ENCODE measurements around the gene NCKIPSD. TPM values are rescaled to one million over a fixed set of nuclear protein-coding genes. Genes with fewer than 3 reads are reported as not detected.

NCKIPSD gene
- total RNA-seq, 4 donors from 2014 or later = 11.0 to 48.9 (median 25.6) TPM

- intact Hi-C loops (cut with DNase I; ENCODE audit: low total_unique reads) = no loop called here
- Histone ChIP-seq H3K27me3 (no peaks in the 10 kb centered on the region), H3K9me3 (no peaks in the 10 kb centered on the region), H3K4me1 (peaks cover 0 to 5% of the 10 kb centered on the region in 2 donors), H3K27ac (no peak overlapping the region), H3K36me3 (no peaks in the 10 kb centered on the region), H3K4me3 (no peak overlapping the region)
- TF ChIP-seq POLR2A (IDR thresholded peaks at IDR 0.05) (no peak), CTCF (IDR thresholded peaks at IDR 0.05) (no peak)
- no peak for DNase-seq
These were observed 48.4 kb downstream of the NCKIPSD start for GRCh38 chr3:48637305-48637704.

GRCh38 chr3:48636149-48636655, 49.5 kb downstream of the NCKIPSD start:
- Histone ChIP-seq H3K27me3 (no peaks in the 10 kb centered on the region), H3K4me3 (peak overlapping the region; percentile 66 to 94), H3K27ac (peak overlapping the region; percentile 77 to 80), H3K36me3 (no peaks in the 10 kb centered on the region), H3K4me1 (peaks cover 0 to 5% of the 10 kb centered on the region in 2 donors), H3K9me3 (no peaks in the 10 kb centered on the region)
- TF ChIP-seq CTCF (IDR thresholded peaks at IDR 0.05) (no peak), POLR2A (IDR thresholded peaks at IDR 0.05) (no peak)
- DNase-seq = no peak
- intact Hi-C loops (cut with DNase I; ENCODE audit: low total_unique reads) = no loop called here

- Histone ChIP-seq H3K36me3 (no peaks in the 10 kb centered on the region), H3K27me3 (no peaks in the 10 kb centered on the region), H3K4me3 (peak within 1 kb of the TSS; percentile 66 to 94), H3K4me1 (peaks cover 0 to 5% of the 10 kb centered on the region in 2 donors), H3K9me3 (no peaks in the 10 kb centered on the region), H3K27ac (peak within 1 kb of the TSS; percentile 77 to 80)
- intact Hi-C loops (cut with DNase I; ENCODE audit: low total_unique reads) = no loop called here
- DNase-seq = peak; percentile 94 to 96
- peak; percentile 34 to 73 for TF ChIP-seq POLR2A (IDR thresholded peaks at IDR 0.05)
- TF ChIP-seq CTCF (IDR thresholded peaks at IDR 0.05) = peak; percentile 39 to 66 (median 64)
These were observed 50.3 kb downstream of the NCKIPSD start, which contains the start of gene SLC26A6 for GRCh38 chr3:48635222-48636021. SLC26A6 (minus strand) TSS chr3:48635461; CDS start chr3:48635393, 68 bp downstream.

- Histone ChIP-seq H3K4me3 (peak overlapping the region; percentile 66 to 94), H3K27ac (peak overlapping the region; percentile 77 to 80), H3K27me3 (no peaks in the 10 kb centered on the region), H3K36me3 (no peaks in the 10 kb centered on the region), H3K9me3 (no peaks in the 10 kb centered on the region), H3K4me1 (peaks cover 0 to 5% of the 10 kb centered on the region in 2 donors)
- DNase-seq = peak; percentile 66 to 68
- TF ChIP-seq CTCF (IDR thresholded peaks at IDR 0.05) (no peak), POLR2A (IDR thresholded peaks at IDR 0.05) (no peak)
- intact Hi-C loops (cut with DNase I; ENCODE audit: low total_unique reads) = no loop called here
These were observed 51.0 kb downstream of the NCKIPSD start for GRCh38 chr3:48634661-48635221.

GRCh38 chr3:48633743-48634142, 52.0 kb downstream of the NCKIPSD start:
- Histone ChIP-seq H3K36me3 (no peaks in the 10 kb centered on the region), H3K27ac (no peak overlapping the region), H3K27me3 (no peaks in the 10 kb centered on the region), H3K4me3 (no peak overlapping the region), H3K9me3 (no peaks in the 10 kb centered on the region), H3K4me1 (peaks cover 0 to 5% of the 10 kb centered on the region in 2 donors)
- intact Hi-C loops (cut with DNase I; ENCODE audit: low total_unique reads) = no loop called here
- no peak for DNase-seq
- TF ChIP-seq POLR2A (IDR thresholded peaks at IDR 0.05) (no peak), CTCF (IDR thresholded peaks at IDR 0.05) (no peak)

Data from uterus (tissue), 4 donors.